HEK293T (cell line): ENCODE results near the gene GPATCH8.
A peak's percentile ranks its signal among the peaks of the same experiment; 100 is the strongest.
"Not testable (repeated sequence)": the region's sequence is repeated elsewhere in the genome, so short reads cannot be mapped to it uniquely, and the experiment has no call there.

ENCODE experiments used
- CTCF ChIA-PET: fragments of 350-600 bp; formaldehyde crosslinking; extraction: SDS; loops from one replicate; lab custom pipeline; 2021; ENCODE audit warnings: antibody characterized with exemption, inconsistent platforms; lab: Yijun Ruan, JAX
- POLR2A ChIA-PET: fragments of 350-600 bp; formaldehyde crosslinking; extraction: SDS; loops from one replicate; lab custom pipeline; 2020; ENCODE audit warnings: antibody characterized with exemption, inconsistent platforms; lab: Yijun Ruan, JAX
- DNase-seq: peaks from one replicate; pipeline ENCODE4 v3.0.0; 2012; ENCODE audit warnings: mixed read lengths; ENCODE audit errors: extremely low spot score
- ARNT ChIP-seq: fragments of 450-650 bp; IDR thresholded peaks from 2 replicates; pipeline ENCODE4 v1.6.1; 2017; ENCODE audit warnings: mild to moderate bottlenecking
- BHLHE40 ChIP-seq: fragments of 450-650 bp; IDR thresholded peaks from 2 replicates; pipeline ENCODE4 v1.6.1; 2016; ENCODE audit warnings: mild to moderate bottlenecking, moderate library complexity, borderline replicate concordance
- CTBP1 ChIP-seq: fragments of 450-650 bp; IDR thresholded peaks from 2 replicates; pipeline ENCODE4 v1.6.1; 2016; ENCODE audit warnings: borderline replicate concordance
- ELF4 ChIP-seq: fragments of 450-650 bp; IDR thresholded peaks from 2 replicates; pipeline ENCODE4 v1.6.1; 2017; ENCODE audit warnings: antibody characterized with exemption
- FOXA1 ChIP-seq: fragments of 450-650 bp; IDR thresholded peaks from 2 replicates; pipeline ENCODE4 v1.6.1; 2016; ENCODE audit warnings: mild to moderate bottlenecking
- FOXK2 ChIP-seq: fragments of 450-650 bp; IDR thresholded peaks from 2 replicates; pipeline ENCODE4 v1.6.1; 2016; ENCODE audit warnings: mild to moderate bottlenecking
- FOXM1 ChIP-seq: fragments of 450-650 bp; IDR thresholded peaks from 2 replicates; pipeline ENCODE4 v1.6.1; 2017; ENCODE audit warnings: mild to moderate bottlenecking, borderline replicate concordance
- HDGF ChIP-seq: fragments of 450-650 bp; IDR thresholded peaks from 2 replicates; pipeline ENCODE4 v1.6.1; 2017; ENCODE audit warnings: antibody characterized with exemption, borderline replicate concordance
- L3MBTL2 ChIP-seq: fragments of 450-650 bp; conservative IDR thresholded peaks from 2 replicates; pipeline ENCODE4 v1.6.1; 2016; ENCODE audit warnings: mild to moderate bottlenecking
- LEF1 ChIP-seq: fragments of 450-650 bp; IDR thresholded peaks from 2 replicates; pipeline ENCODE4 v1.6.1; 2017; ENCODE audit warnings: mild to moderate bottlenecking, borderline replicate concordance
- NFRKB ChIP-seq: fragments of 450-650 bp; IDR thresholded peaks from 2 replicates; pipeline ENCODE4 v1.6.1; 2016; ENCODE audit warnings: mild to moderate bottlenecking, moderate library complexity
- SP1 ChIP-seq: fragments of 450-650 bp; IDR thresholded peaks from 2 replicates; pipeline ENCODE4 v1.6.1; 2017
- SUZ12 ChIP-seq: fragments of 450-650 bp; IDR thresholded peaks from 2 replicates; pipeline ENCODE4 v1.6.1; 2016; ENCODE audit warnings: mild to moderate bottlenecking
- TARDBP ChIP-seq: fragments of 450-650 bp; IDR thresholded peaks from 2 replicates; pipeline ENCODE4 v1.6.1; 2016
- ZNF384 ChIP-seq: fragments of 450-650 bp; IDR thresholded peaks from 2 replicates; pipeline ENCODE4 v1.6.1; 2016
- TF ChIP-seq, protein P1 (sequence below): fragments of 450-650 bp; IDR thresholded peaks from 2 replicates; pipeline ENCODE4 v1.6.1; 2016

GPATCH8 gene

DNA sequence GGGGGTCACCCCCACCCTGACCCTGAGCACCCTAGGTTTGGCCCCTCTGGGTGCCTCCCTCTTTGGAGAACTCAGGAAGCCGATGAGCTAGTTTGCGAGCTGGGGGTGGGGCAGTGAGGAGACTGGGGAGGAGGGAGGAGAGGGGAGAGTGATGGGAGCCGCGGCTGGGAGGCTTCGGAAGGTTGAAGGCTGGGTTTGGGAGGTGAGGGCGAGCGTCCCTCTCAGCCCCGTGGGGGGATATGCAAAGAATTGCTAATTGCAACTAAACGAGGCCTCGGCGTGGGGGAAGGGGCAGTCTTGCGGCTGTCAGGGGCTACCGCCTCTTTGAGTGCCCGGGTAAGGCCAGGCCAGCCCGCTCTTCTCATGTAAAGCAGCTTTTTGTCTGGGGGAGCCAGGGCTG lies 36.5 kb upstream of the GPATCH8 start:
- ChIA-PET POLR2A (no interaction called here), CTCF (interaction anchor here (1.1 kb wide), 1 partner anchor 40 kb away, joined by 3 read pairs; no protein-coding TSS in a partner anchor)
- TF ChIP-seq CTBP1: no peak
- TF ChIP-seq FOXA1: no peak
- TF ChIP-seq L3MBTL2: no peak
- no peak for TF ChIP-seq ZNF384
- TF ChIP-seq SUZ12: no peak
- TF ChIP-seq NFRKB: no peak
- TF ChIP-seq FOXM1: no peak
- TF ChIP-seq, protein P1, sequence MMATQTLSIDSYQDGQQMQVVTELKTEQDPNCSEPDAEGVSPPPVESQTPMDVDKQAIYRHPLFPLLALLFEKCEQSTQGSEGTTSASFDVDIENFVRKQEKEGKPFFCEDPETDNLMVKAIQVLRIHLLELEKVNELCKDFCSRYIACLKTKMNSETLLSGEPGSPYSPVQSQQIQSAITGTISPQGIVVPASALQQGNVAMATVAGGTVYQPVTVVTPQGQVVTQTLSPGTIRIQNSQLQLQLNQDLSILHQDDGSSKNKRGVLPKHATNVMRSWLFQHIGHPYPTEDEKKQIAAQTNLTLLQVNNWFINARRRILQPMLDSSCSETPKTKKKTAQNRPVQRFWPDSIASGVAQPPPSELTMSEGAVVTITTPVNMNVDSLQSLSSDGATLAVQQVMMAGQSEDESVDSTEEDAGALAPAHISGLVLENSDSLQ: no peak
- TF ChIP-seq TARDBP: no peak
- TF ChIP-seq ARNT: no peak
- TF ChIP-seq FOXK2: no peak
- TF ChIP-seq HDGF: no peak
- TF ChIP-seq ELF4: no peak
- no peak for TF ChIP-seq SP1
- no peak for TF ChIP-seq BHLHE40
- no peak for TF ChIP-seq LEF1
- DNase-seq: no peak

DNA sequence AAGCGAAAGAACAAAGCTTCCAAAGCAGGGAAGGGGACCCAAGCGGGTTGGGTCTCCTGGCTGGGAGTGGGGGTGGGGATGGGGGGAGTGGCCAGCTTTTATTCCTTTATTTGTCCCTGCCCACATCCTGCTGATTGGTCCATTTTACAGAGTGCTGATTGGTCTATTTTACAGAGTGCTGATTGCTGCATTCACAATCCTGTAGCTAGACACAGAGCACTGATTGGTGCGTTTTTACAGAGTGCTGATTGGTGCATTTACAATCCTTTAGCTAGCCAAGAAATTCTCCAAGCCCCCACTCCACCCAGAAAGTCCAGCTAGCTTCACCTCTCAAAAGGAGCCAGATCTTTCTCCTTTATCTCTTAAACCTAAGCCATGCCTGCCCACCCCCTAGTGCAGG lies 34.7 kb upstream of the GPATCH8 start:
- DNase-seq, CTCF ChIA-PET: not testable (repeated sequence)
- POLR2A ChIA-PET: interaction anchor here (0.9 kb wide), 1 partner anchor 19 kb away, joined by 3 read pairs; the partner anchor contains the start of gene FZD2

DNA sequence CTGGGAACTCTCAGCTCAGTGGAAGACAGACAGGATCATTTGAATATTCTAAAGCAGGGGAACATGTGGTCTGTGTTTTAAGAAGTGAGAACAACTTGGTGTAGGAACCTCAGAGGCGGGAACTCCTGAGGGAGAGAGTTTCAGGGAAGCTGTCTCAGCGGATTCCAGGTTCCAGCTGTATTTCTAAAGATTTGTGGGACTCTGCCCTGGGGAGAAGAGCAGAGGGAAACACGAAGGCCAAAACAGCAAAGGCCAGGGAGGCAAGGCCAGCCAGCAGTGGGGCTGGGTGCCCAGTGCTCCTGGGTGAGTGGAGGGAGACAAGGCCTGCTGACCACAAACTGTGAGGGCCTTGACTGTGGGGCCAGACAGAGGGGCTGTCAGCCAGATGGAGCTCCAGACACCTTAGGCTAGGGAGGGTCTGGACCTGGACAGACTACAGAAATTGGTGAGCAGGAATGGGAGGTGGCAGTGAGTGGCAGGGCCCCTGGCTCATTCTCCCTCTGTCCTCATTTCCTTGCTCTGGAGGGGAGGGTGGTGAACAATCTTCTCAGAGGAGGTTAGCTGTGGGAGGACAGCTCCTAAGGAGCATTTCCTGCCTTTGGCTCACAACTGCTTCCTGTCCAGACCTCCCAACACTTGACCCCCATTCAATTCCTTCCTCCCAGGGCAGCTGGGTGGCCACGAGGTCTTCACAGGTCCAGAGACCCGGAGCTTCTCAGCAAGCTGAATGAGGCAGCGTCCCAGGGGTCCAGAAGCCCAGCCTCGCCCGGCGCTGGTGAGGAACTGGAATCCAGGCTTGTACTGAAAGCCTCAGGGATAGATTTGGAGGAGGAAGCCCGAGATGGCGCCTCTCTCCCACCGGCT lies 33.1 kb upstream of the GPATCH8 start:
- ChIA-PET CTCF (interaction anchor here (1.1 to 1.7 kb wide), 3 partner anchors 13 to 101 kb away, joined by 3 to 7 read pairs (median 4); no protein-coding TSS in a partner anchor), POLR2A (interaction anchor here (0.8 to 1.9 kb wide), 8 partner anchors 8 to 155 kb away, joined by 3 to 8 read pairs (median 3); partner anchors contain the start of genes FZD2 and GPATCH8)
- no peak for DNase-seq
- TF ChIP-seq ELF4 (no peak), SP1 (no peak), ZNF384 (no peak), HDGF (no peak), BHLHE40 (no peak), LEF1 (no peak), L3MBTL2 (no peak; the same call in 1 of the 2 replicates), TARDBP (no peak), NFRKB (no peak), FOXK2 (no peak), FOXM1 (no peak), SUZ12 (no peak), ARNT (no peak), FOXA1 (no peak), CTBP1 (no peak)
- TF ChIP-seq, protein P1: no peak

DNA sequence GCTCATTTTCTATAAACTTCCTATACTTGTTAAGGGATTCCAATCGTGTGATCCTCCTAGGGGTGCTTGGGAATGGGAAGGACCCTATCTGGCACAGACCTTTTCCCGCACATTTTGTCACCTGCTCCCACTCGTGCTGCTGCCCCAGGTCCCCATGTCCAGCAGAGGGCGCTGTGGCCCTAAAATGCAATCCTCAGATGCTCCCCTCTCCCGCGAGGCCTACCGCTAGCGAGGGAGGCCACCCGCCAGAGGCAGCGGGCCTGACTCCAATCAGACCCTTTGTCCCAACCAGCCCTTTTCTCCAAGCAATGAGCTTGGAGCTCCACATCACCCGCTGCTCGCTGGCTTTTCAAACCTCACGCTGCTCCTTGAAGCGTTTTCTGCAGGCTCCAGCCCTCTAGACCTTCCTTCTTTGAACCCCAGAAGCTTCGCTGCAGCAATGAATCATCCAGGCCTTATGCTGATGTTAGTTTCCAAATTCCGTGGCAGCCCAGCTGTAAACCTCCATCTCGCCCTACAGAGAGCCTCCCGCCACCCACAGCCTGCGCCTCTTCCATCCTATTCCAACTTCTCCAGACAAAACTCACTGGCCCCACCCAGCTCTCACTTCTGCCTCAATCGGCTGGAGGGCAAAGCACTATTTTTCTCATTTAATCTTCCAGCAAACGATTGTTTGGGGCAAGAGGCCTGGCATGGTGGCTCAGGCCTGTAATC lies 30.5 kb upstream of the GPATCH8 start:
- POLR2A ChIA-PET: interaction anchor here (1.2 to 1.5 kb wide), 4 partner anchors 11 to 103 kb away, joined by 4 to 6 read pairs (median 5); partner anchors contain the start of gene FZD2
- TF ChIP-seq L3MBTL2 (peak; percentile 90), HDGF (0 out of 2 replicates have a peak, but pooled peaks have one; percentile 50), ELF4 (no peak), TARDBP (no peak)
- TF ChIP-seq, protein P1: no peak
- CTCF ChIA-PET: interaction anchor here (0.6 to 3.2 kb wide), 17 partner anchors 11 to 172 kb away, joined by 3 to 32 read pairs (median 4); no protein-coding TSS in a partner anchor
- DNase-seq: peak; percentile 94

DNA sequence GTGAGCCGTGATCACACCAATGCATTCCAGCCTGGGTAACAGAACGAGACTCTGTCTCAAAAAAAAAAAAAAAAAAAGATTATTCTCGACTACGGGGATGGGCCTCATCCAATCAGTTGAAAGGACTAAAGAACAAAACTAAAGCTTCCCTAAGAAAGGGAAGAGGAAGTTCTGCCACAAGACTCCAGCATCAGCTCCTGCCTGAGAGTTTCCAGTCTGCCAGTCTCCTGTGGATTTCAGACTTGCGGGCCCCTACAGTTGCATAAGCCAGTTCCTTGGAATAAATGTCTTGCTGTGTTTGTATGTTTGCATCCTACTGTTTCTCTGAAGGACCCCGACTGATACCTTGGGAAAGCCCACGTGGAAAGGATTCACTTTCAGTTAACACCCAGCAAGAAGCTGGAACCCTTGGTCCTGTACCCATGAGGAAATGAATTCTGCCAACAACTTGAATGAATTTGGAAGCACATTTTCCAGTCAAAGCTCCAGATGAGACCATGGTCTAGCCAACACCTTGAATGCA lies 27.8 kb upstream of the GPATCH8 start:
- ChIA-PET POLR2A (interaction anchor here (1.1 kb wide), 1 partner anchor 8 kb away, joined by 3 read pairs; no protein-coding TSS in a partner anchor), CTCF (interaction anchor here (0.5 to 0.7 kb wide), 2 partner anchors 101 to 155 kb away, joined by 4 to 5 read pairs; no protein-coding TSS in a partner anchor)
- DNase-seq: no peak
- no peak for TF ChIP-seq FOXK2
- no peak for TF ChIP-seq NFRKB
- no peak for TF ChIP-seq SP1
- TF ChIP-seq FOXA1: no peak
- TF ChIP-seq HDGF: no peak
- TF ChIP-seq LEF1: no peak
- no peak for TF ChIP-seq L3MBTL2
- no peak for TF ChIP-seq TARDBP
- no peak for TF ChIP-seq FOXM1
- TF ChIP-seq BHLHE40: no peak
- no peak for TF ChIP-seq ELF4
- TF ChIP-seq, protein P1: no peak
- no peak for TF ChIP-seq SUZ12
- no peak for TF ChIP-seq ZNF384
- TF ChIP-seq ARNT: no peak
